ENCODE data around the gene KDM7A. TPM values are rescaled to one million over a fixed set of nuclear protein-coding genes. Genes with fewer than 3 reads are reported as not detected.
A peak's percentile ranks its signal among the peaks of the same experiment; 100 is the strongest.

KDM7A gene
- total RNA-seq (10 to 100 TPM in 1 of 7 donors, 1 to 10 TPM in 6; 4.8 to 13.2 (median 6.9) TPM), polyA plus RNA-seq (1 to 10 TPM; 3.8 to 6.8 TPM)
- long read RNA-seq, donor 1, partial matches to known transcripts: 3 of 3 reads
- long read RNA-seq, donor 1, other reads (novel, unspliced or antisense): 0 of 3 reads
- long read RNA-seq, donor 2: 0 reads
- long read RNA-seq, donor 3, full-length matches to known transcripts: 1 of 2 reads
- long read RNA-seq, donor 3, partial matches to known transcripts: 0 of 2 reads
- long read RNA-seq, donor 3, other reads (novel, unspliced or antisense): 1 of 2 reads

GRCh38 chr7:140176811-140177702 lies at the start of gene KDM7A:
TSS of gene KDM7A (minus strand) at chr7:140176983. CDS start at chr7:140176937, 46 bp downstream.
- Histone ChIP-seq H3K27ac (peak within 1 kb of the TSS; percentile 90 to 92), H3K4me1 (ENCODE audit: insufficient read depth) (no peaks in the 10 kb centered on the region), H3K36me3 (no peaks in the 10 kb centered on the region), H3K27me3 (no peaks in the 10 kb centered on the region), H3K4me3 (peak within 1 kb of the TSS; percentile 89), H3K9me3 (no peaks in the 10 kb centered on the region)
- no peak for TF ChIP-seq CTCF (IDR thresholded peaks at IDR 0.05)
- peak; percentile 44 for TF ChIP-seq POLR2A (IDR thresholded peaks at IDR 0.05)
- DNase-seq: peak; percentile 85 to 93 (median 91)
- intact Hi-C loops (cut with DNase I): loop anchor here in 3 of 4 donors (5.0 to 10.0 kb wide), 3 partner anchors 138 to 298 kb away; partner anchors contain the start of gene MKRN1 (in 1 of the 3)
- 0% methylated on average over 81 to 132 of the region's 132 CpGs for WGBS, 3 donors

- H3K36me3 ChIP-seq: no peaks in the 10 kb centered on the region
- H3K4me1 ChIP-seq (ENCODE audit: insufficient read depth): peaks cover 4% of the 10 kb centered on the region
- no peak overlapping the region for H3K27ac ChIP-seq
- no peak for DNase-seq
- intact Hi-C loops (cut with DNase I): no loop called here
- no peaks in the 10 kb centered on the region for H3K27me3 ChIP-seq
- H3K4me3 ChIP-seq: no peak overlapping the region
- TF ChIP-seq EP300 (IDR thresholded peaks at IDR 0.05) (no peak), CTCF (IDR thresholded peaks at IDR 0.05) (no peak), POLR2A (IDR thresholded peaks at IDR 0.05) (no peak)
- 77 to 80% (median 77%) methylated on average over 5 of the region's 5 CpGs for WGBS, 3 donors
- no peaks in the 10 kb centered on the region for H3K9me3 ChIP-seq
These were observed 48.9 kb upstream of the KDM7A start for GRCh38 chr7:140225562-140226249.

GRCh38 chr7:140223515-140224221 lies 46.9 kb upstream of the KDM7A start:
- TF ChIP-seq EP300 (IDR thresholded peaks at IDR 0.05): no peak
- TF ChIP-seq CTCF (IDR thresholded peaks at IDR 0.05): no peak
- no peak for TF ChIP-seq POLR2A (IDR thresholded peaks at IDR 0.05)

GRCh38 chr7:140222814-140223213 lies 46.0 kb upstream of the KDM7A start:
- intact Hi-C loops (cut with DNase I): no loop called here
- Histone ChIP-seq H3K27ac (no peak overlapping the region), H3K4me1 (ENCODE audit: insufficient read depth) (no peaks in the 10 kb centered on the region), H3K27me3 (no peaks in the 10 kb centered on the region), H3K36me3 (no peaks in the 10 kb centered on the region), H3K4me3 (no peak overlapping the region), H3K9me3 (no peaks in the 10 kb centered on the region)
- TF ChIP-seq EP300 (IDR thresholded peaks at IDR 0.05) (no peak), CTCF (IDR thresholded peaks at IDR 0.05) (no peak), POLR2A (IDR thresholded peaks at IDR 0.05) (no peak)
- whole genome bisulfite sequencing, 3 donors: 83 to 87% (median 85%) methylated on average over 10 of the region's 10 CpGs
- no peak for DNase-seq

More at GRCh38 chr7:140223515-140224221, 46.9 kb upstream of the KDM7A start:
- 66 to 69% (median 68%) methylated on average over 15 of the region's 15 CpGs for WGBS, 3 donors
- Histone ChIP-seq H3K27ac (no peak overlapping the region), H3K4me1 (ENCODE audit: insufficient read depth) (no peaks in the 10 kb centered on the region), H3K27me3 (no peaks in the 10 kb centered on the region), H3K4me3 (no peak overlapping the region), H3K36me3 (no peaks in the 10 kb centered on the region), H3K9me3 (no peaks in the 10 kb centered on the region)
- no peak for DNase-seq
- intact Hi-C loops (cut with DNase I): no loop called here

Measured in ovary (tissue), 10 donors.